K562 (cell line): ENCODE measurements around the gene PCNX3. TPM values are rescaled to one million over a fixed set of nuclear protein-coding genes. Genes with fewer than 3 reads are reported as not detected.

Experiments used
- CHD4 ChIP-seq: fragments of 200-600 bp; sonication (generic); IDR thresholded peaks from 3 replicates; pipeline ENCODE4 v1.6.1; 2012; ENCODE audit warnings: low read depth, mild to moderate bottlenecking, mixed read lengths, low read length, inconsistent platforms; ENCODE audit not compliant: insufficient read depth, insufficient replicate concordance, poor library complexity, severe bottlenecking
- CREM ChIP-seq: IDR thresholded peaks from 2 replicates; pipeline ENCODE4 v1.6.1; 2014; ENCODE audit warnings: antibody characterized with exemption, low read depth
- CSDE1 ChIP-seq, 2 experiments: fragments of 450-650 bp; IDR thresholded peaks; 2 replicates each; pipeline ENCODE4 v1.6.1; 2016; ENCODE audit warnings: mild to moderate bottlenecking in 1 of 2
- FOSL1 ChIP-seq: fragments of 200-800 bp; sonication (Bioruptor generic); conservative IDR thresholded peaks from 2 replicates; pipeline ENCODE4 v1.6.1; 2016; ENCODE audit warnings: missing genetic modification characterization, missing compliant biosample characterization
- KLF13 ChIP-seq: fragments of 450-650 bp; IDR thresholded peaks from 2 replicates; pipeline ENCODE4 v1.6.1; 2016; ENCODE audit warnings: missing genetic modification characterization, low read depth, mild to moderate bottlenecking, missing compliant biosample characterization, moderate library complexity, borderline replicate concordance
- MCM5 ChIP-seq: fragments of 450-650 bp; IDR thresholded peaks from 2 replicates; pipeline ENCODE4 v1.6.1; 2016; ENCODE audit warnings: low read depth
- RBFOX2 ChIP-seq: fragments of 200-400 bp; formaldehyde crosslinking; IDR thresholded peaks from 2 replicates; pipeline ENCODE4 v1.6.1; 2017; ENCODE audit warnings: low read depth, mild to moderate bottlenecking, low read length, moderate library complexity
- RFX1 ChIP-seq: fragments of 450-650 bp; IDR thresholded peaks from 2 replicates; pipeline ENCODE4 v1.6.1; 2016; ENCODE audit warnings: mild to moderate bottlenecking, moderate library complexity
- U2AF2 ChIP-seq: fragments of 200-400 bp; formaldehyde crosslinking; optimal IDR thresholded peaks from 2 replicates; pipeline ENCODE3; 2017; ENCODE audit warnings: low read depth, mild to moderate bottlenecking, low read length
- YBX1 ChIP-seq: fragments of 450-650 bp; IDR thresholded peaks from 2 replicates; pipeline ENCODE4 v1.7.1; 2016; ENCODE audit warnings: mild to moderate bottlenecking
- ZBTB17 ChIP-seq: fragments of 450-650 bp; formaldehyde crosslinking; IDR thresholded peaks from 2 replicates; pipeline ENCODE4 v1.4.0; 2020; ENCODE audit warnings: mild to moderate bottlenecking
- polyA plus RNA-seq, 8 experiments: library from polyadenylated mRNA; depleted of rRNA in 4 of 8; stranded (reverse) in 5 of 8; unstranded in 3 of 8; fragments of >200 nt; fragmentation: Nextera tagmentation in 2 of 8; fragmentation: Illumina TruSeq in 1 of 8; extraction: Ambion mirVana in 2 of 8; extraction: Trizol in 1 of 8; gene quantifications; 2 replicates each; pipeline versions ENCODE4 v1.2.1 to v1.2.3, GENCODE V29; 2011 to 2014; ENCODE audit warnings: inconsistent platforms in 1 of 8, missing spikeins in 1 of 8
- total RNA-seq, 7 experiments: library from RNA; depleted of rRNA in 6 of 7; stranded (reverse); fragments of >200 nt in 6 of 7; fragmentation: Illumina TruSeq in 2 of 7; extraction: Trizol in 2 of 7; gene quantifications; 2 replicates each; pipeline versions ENCODE4 v1.2.1 to v1.2.3, GENCODE V29; 2011 to 2021; ENCODE audit warnings: low replicate concordance in 1 of 7
- TF ChIP-seq, protein P1 (sequence below): fragments of 200-800 bp; sonication (Bioruptor generic); IDR thresholded peaks from 2 replicates; pipeline ENCODE4 v1.6.1; 2017; ENCODE audit warnings: missing genetic modification characterization, missing compliant biosample characterization
- TF ChIP-seq, protein P2 (sequence below): fragments of 450-650 bp; IDR thresholded peaks from 2 replicates; pipeline ENCODE4 v1.6.1; 2017; ENCODE audit warnings: antibody characterized with exemption, mild to moderate bottlenecking
- TF ChIP-seq, protein P3 (sequence below), 2 experiments: fragments of 450-650 bp in 1 of 2; IDR thresholded peaks; 2 replicates each; pipeline ENCODE4 v1.6.1; 2011 to 2017; ENCODE audit warnings: low read depth in 2 of 2, antibody characterized with exemption in 1 of 2, borderline replicate concordance in 1 of 2, low read length in 1 of 2, mild to moderate bottlenecking in 1 of 2, mixed read lengths in 1 of 2; ENCODE audit not compliant: control insufficient read depth in 1 of 2
- TF ChIP-seq, protein P4 (sequence below): fragments of 450-650 bp; IDR thresholded peaks from 2 replicates; pipeline ENCODE4 v1.7.0; 2016; ENCODE audit warnings: borderline replicate concordance

Gene PCNX3
- total and polyA plus RNA-seq, 9 of the 15 experiments (the other 6 are each of a cell fraction or from before 2014, with no cell fraction given), result 0.11 to 47.8 (median 12.8) TPM

DNA sequence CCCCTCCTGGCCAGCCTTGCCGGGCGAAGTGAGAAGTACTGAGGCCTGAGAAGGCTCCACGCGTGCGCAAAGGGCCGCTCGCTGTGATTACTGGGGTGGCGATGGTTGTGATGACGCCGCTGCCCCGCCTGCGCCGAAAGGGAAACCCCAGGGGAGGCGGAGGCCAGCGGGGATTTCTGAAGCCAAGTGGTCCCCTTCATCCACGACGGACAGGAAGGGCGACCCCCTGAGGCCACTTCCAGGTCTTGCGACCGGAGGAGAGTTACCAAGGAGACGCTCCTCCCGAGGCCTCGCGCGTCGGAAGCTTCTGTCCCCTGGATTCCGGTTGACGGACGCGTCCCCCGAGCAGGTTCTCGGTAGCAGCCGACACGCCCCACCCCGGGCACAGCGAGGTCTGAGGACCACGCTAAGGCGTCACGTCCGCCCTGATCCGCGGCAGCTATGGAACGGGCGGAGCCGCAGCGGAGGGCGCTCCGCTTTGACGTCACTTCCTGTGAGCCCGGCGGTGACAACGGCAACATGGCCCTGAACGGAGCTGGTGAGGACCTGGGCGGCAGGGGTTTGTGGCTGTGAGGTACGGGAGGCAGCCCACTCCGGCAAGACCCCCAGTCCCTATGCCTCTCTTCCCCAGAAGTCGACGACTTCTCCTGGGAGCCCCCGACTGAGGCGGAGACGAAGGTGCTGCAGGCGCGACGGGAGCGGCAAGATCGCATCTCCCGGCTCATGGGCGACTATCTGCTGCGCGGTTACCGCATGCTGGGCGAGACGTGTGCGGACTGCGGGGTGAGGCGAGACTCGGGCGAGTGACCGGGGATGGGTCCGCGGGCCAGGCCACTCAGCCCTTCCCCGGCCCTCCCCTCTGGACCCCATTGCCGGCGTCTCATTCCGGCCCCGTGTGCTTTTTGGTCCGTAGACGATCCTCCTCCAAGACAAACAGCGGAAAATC, 45.3 kb upstream of the PCNX3 start, which contains the start of gene ZNRD2 (continued):
- TF ChIP-seq KLF13 (tag) (peak; percentile 92), FOSL1 (no peak), U2AF2 (no peak), RFX1 (peak; percentile 92), CREM (peak; percentile 99), YBX1 (no peak), ZBTB17 (CRISPR knock-in tag) (peak; percentile 87), MCM5 (no peak), CHD4 (no peak), RBFOX2 (peak; percentile 89), CSDE1 (IDR thresholded peaks at IDR 0.05) (peak in 1 of 2 experiments; percentile 77; a peak in 1 of 4 replicates)
- TF ChIP-seq, protein P1, sequence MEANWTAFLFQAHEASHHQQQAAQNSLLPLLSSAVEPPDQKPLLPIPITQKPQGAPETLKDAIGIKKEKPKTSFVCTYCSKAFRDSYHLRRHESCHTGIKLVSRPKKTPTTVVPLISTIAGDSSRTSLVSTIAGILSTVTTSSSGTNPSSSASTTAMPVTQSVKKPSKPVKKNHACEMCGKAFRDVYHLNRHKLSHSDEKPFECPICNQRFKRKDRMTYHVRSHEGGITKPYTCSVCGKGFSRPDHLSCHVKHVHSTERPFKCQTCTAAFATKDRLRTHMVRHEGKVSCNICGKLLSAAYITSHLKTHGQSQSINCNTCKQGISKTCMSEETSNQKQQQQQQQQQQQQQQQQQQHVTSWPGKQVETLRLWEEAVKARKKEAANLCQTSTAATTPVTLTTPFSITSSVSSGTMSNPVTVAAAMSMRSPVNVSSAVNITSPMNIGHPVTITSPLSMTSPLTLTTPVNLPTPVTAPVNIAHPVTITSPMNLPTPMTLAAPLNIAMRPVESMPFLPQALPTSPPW, result peak; percentile 92
- TF ChIP-seq, protein P2, sequence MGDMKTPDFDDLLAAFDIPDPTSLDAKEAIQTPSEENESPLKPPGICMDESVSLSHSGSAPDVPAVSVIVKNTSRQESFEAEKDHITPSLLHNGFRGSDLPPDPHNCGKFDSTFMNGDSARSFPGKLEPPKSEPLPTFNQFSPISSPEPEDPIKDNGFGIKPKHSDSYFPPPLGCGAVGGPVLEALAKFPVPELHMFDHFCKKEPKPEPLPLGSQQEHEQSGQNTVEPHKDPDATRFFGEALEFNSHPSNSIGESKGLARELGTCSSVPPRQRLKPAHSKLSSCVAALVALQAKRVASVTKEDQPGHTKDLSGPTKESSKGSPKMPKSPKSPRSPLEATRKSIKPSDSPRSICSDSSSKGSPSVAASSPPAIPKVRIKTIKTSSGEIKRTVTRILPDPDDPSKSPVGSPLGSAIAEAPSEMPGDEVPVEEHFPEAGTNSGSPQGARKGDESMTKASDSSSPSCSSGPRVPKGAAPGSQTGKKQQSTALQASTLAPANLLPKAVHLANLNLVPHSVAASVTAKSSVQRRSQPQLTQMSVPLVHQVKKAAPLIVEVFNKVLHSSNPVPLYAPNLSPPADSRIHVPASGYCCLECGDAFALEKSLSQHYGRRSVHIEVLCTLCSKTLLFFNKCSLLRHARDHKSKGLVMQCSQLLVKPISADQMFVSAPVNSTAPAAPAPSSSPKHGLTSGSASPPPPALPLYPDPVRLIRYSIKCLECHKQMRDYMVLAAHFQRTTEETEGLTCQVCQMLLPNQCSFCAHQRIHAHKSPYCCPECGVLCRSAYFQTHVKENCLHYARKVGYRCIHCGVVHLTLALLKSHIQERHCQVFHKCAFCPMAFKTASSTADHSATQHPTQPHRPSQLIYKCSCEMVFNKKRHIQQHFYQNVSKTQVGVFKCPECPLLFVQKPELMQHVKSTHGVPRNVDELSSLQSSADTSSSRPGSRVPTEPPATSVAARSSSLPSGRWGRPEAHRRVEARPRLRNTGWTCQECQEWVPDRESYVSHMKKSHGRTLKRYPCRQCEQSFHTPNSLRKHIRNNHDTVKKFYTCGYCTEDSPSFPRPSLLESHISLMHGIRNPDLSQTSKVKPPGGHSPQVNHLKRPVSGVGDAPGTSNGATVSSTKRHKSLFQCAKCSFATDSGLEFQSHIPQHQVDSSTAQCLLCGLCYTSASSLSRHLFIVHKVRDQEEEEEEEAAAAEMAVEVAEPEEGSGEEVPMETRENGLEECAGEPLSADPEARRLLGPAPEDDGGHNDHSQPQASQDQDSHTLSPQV, result no peak
- TF ChIP-seq, protein P3, sequence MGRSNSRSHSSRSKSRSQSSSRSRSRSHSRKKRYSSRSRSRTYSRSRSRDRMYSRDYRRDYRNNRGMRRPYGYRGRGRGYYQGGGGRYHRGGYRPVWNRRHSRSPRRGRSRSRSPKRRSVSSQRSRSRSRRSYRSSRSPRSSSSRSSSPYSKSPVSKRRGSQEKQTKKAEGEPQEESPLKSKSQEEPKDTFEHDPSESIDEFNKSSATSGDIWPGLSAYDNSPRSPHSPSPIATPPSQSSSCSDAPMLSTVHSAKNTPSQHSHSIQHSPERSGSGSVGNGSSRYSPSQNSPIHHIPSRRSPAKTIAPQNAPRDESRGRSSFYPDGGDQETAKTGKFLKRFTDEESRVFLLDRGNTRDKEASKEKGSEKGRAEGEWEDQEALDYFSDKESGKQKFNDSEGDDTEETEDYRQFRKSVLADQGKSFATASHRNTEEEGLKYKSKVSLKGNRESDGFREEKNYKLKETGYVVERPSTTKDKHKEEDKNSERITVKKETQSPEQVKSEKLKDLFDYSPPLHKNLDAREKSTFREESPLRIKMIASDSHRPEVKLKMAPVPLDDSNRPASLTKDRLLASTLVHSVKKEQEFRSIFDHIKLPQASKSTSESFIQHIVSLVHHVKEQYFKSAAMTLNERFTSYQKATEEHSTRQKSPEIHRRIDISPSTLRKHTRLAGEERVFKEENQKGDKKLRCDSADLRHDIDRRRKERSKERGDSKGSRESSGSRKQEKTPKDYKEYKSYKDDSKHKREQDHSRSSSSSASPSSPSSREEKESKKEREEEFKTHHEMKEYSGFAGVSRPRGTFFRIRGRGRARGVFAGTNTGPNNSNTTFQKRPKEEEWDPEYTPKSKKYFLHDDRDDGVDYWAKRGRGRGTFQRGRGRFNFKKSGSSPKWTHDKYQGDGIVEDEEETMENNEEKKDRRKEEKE (IDR thresholded peaks at IDR 0.05; ENCODE audit: borderline replicate concordance in 1 of 2, control insufficient read depth in 1 of 2, low read depth in 2 of 2, low read length in 1 of 2), result no peak
- TF ChIP-seq, protein P4, sequence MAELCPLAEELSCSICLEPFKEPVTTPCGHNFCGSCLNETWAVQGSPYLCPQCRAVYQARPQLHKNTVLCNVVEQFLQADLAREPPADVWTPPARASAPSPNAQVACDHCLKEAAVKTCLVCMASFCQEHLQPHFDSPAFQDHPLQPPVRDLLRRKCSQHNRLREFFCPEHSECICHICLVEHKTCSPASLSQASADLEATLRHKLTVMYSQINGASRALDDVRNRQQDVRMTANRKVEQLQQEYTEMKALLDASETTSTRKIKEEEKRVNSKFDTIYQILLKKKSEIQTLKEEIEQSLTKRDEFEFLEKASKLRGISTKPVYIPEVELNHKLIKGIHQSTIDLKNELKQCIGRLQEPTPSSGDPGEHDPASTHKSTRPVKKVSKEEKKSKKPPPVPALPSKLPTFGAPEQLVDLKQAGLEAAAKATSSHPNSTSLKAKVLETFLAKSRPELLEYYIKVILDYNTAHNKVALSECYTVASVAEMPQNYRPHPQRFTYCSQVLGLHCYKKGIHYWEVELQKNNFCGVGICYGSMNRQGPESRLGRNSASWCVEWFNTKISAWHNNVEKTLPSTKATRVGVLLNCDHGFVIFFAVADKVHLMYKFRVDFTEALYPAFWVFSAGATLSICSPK, result no peak
